NB4 (cell line): Measurements from ENCODE around the gene CHCHD3.

Experiments used
- DNase-seq: peaks from one replicate; pipeline ENCODE4 v3.0.0; 2010; ENCODE audit warnings: low read depth
- H3K4me3 ChIP-seq: one replicate; pipeline ENCODE4 v1.5.1; 2011; ENCODE audit warnings: mild to moderate bottlenecking, low read depth, low read length, moderate library complexity
- MYC ChIP-seq: IDR thresholded peaks from 2 replicates; pipeline ENCODE4 v1.6.1; 2011; ENCODE audit warnings: low read depth, low read length
- POLR2A ChIP-seq: IDR thresholded peaks from 2 replicates; pipeline ENCODE4 v1.6.1; 2011; ENCODE audit warnings: mild to moderate bottlenecking; ENCODE audit not compliant: insufficient read length; ENCODE audit errors: extremely low read depth
- TF ChIP-seq, protein P1 (sequence below): IDR thresholded peaks from 2 replicates; pipeline ENCODE4 v1.6.1; 2011; ENCODE audit warnings: low read depth, low read length
- TF ChIP-seq, protein P2 (sequence below): IDR thresholded peaks from one replicate; pipeline ENCODE4 v1.5.1; 2012; ENCODE audit warnings: low read depth, low read length

Gene CHCHD3

DNA sequence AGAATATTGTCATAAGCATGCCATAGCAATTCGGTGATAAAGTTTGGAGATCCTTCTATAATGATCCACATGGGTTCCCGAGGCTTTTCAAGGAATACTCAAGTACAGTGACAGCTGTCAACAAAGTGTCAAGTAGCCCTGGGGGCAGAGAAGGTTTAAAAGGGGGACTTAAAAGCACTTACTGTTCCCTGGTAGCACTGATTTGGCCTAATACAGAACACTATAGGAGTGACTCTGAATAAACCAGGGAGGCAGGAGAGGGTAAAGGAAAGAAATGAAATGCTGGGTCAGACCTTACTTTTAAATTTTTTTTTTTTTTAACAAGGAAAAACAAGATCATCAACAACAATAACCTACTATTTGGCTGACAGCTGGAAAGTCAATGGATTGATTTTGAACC, 20.1 kb downstream of the CHCHD3 start:
- TF ChIP-seq, protein P1, sequence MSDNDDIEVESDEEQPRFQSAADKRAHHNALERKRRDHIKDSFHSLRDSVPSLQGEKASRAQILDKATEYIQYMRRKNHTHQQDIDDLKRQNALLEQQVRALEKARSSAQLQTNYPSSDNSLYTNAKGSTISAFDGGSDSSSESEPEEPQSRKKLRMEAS: no peak
- TF ChIP-seq MYC (no peak), POLR2A (no peak)
- TF ChIP-seq, protein P2, sequence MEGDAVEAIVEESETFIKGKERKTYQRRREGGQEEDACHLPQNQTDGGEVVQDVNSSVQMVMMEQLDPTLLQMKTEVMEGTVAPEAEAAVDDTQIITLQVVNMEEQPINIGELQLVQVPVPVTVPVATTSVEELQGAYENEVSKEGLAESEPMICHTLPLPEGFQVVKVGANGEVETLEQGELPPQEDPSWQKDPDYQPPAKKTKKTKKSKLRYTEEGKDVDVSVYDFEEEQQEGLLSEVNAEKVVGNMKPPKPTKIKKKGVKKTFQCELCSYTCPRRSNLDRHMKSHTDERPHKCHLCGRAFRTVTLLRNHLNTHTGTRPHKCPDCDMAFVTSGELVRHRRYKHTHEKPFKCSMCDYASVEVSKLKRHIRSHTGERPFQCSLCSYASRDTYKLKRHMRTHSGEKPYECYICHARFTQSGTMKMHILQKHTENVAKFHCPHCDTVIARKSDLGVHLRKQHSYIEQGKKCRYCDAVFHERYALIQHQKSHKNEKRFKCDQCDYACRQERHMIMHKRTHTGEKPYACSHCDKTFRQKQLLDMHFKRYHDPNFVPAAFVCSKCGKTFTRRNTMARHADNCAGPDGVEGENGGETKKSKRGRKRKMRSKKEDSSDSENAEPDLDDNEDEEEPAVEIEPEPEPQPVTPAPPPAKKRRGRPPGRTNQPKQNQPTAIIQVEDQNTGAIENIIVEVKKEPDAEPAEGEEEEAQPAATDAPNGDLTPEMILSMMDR: no peak
- H3K4me3 ChIP-seq: no peak overlapping the region
- no peak for DNase-seq

DNA sequence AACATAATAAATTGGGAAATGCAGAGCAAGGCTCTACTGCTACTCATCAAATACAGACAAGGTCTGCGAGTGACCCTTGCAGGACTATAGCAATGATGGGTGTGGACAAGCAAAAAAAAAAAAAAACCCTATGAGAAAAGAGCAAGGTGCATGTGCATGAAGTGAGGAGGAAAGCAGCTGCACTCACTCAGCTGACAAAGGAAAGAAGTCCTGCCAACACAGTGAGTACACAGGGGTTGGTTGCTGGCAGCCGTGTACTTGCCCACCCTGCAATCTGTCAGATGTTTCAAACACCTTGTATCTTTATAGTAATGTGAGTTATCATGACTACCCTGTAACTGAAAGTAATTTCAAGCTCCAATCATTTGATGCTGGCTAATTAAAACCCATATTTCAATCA, 20.5 kb downstream of the CHCHD3 start:
- H3K4me3 ChIP-seq: no peak overlapping the region
- no peak for DNase-seq
- TF ChIP-seq, protein P1: no peak
- TF ChIP-seq MYC (no peak), POLR2A (no peak)
- TF ChIP-seq, protein P2: no peak

DNA sequence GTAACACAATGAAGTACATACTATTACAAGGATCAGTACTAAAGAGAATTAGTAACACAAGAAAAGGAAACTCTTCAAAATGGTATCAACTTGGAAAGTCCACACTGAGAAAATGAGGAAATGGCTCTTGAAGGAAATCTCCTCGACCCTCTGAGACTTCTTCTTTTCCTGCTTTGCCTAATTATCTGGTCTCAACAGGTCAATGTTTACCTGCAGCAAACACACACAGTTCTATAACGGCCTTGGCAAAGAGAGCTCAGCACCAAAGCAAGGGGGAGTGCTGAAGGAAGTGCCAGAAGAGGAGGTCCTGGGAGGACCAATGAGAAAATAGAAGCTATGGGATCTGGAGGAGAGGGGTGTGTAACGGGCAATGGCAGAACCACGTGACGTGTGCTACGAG, 21.9 kb downstream of the CHCHD3 start:
- DNase-seq: peak; percentile 28
- no peak overlapping the region for H3K4me3 ChIP-seq
- TF ChIP-seq, protein P1: no peak
- TF ChIP-seq MYC (no peak), POLR2A (no peak)
- TF ChIP-seq, protein P2: no peak

DNA sequence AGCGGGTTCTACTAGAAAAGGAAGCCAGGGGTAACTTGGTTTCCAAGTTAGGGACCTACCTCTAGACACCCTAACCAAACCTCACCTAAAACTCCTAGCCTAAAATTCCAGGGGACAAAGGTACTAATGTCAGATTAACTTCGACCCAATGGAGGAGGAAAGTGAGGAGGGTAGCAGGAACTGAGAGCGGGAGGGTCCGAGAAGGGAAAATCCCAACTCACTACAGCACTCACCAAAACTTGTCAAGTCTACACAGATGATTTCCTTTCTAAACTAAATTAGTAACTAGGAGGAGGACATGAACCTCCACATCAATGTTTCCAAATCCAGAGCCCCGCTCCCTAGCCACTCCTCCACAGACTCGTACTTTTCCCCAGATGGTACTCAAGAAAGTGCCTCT, 22.6 kb downstream of the CHCHD3 start:
- no peak for DNase-seq
- H3K4me3 ChIP-seq: no peak overlapping the region
- TF ChIP-seq, protein P1: no peak
- TF ChIP-seq, protein P2: no peak
- TF ChIP-seq POLR2A (no peak), MYC (no peak)

DNA sequence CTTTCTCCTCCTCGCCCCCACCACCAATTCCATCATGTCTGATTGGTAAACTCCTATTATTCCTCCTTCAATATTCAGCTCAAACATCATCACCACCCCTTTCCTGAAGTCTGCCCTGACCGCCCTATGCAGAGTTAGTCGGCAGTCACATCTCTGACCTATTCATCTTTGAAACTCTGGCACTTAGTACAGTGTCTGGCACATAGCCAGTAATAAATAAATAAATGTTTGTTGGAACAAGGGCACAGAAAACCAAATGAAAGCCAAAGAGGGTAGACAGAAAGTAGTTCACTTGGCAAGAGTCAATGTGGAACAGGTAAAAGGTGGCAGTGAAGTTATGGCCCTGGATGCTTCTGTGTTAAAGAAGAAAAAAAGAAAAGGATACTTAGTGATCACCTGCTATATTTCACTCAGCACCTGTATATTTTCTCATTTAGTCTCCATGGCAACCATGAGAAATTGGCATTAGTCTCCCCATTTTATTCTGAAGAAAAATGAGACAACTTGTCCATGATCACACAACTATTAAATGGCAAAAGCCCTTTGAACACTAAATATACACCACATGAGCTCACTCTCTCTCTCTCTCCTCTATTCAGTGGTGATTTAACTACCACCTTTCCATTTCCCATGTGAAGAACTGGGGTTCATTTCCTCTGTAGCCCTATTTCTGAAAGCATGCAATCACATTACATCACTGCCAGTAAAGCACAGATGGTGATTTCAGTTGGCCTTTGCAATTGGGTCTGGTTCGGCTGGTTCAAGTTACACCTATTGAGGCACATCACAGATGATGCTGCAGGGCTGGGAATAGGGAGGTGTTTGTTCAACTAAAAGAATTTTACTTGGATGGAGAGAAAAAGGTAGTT, 25.3 kb downstream of the CHCHD3 start:
- no peak for TF ChIP-seq POLR2A
- TF ChIP-seq, protein P1: no peak
- no peak for TF ChIP-seq MYC
- TF ChIP-seq, protein P2: no peak
- H3K4me3 ChIP-seq: no peak overlapping the region
- no peak for DNase-seq
